Stimulated activated CD8-positive, alpha-beta memory T cell treated with anti-CD3 and anti-CD28 coated beads, Interleukin-7, amount 100 ng/mL, for 48 hours (primary cell): ENCODE data around the gene MAPK1.
"Not testable (repeated sequence)": the region's sequence is repeated elsewhere in the genome, so short reads cannot be mapped to it uniquely, and the experiment has no call there.

Source experiments
- DNase-seq, 2 donors: peaks; one replicate each; pipeline ENCODE4 v3.0.0-alpha.2; 2020; ENCODE audit warnings: low read depth in 1 of 2; ENCODE audit errors: extremely low read depth in 1 of 2

MAPK1 gene

DNA sequence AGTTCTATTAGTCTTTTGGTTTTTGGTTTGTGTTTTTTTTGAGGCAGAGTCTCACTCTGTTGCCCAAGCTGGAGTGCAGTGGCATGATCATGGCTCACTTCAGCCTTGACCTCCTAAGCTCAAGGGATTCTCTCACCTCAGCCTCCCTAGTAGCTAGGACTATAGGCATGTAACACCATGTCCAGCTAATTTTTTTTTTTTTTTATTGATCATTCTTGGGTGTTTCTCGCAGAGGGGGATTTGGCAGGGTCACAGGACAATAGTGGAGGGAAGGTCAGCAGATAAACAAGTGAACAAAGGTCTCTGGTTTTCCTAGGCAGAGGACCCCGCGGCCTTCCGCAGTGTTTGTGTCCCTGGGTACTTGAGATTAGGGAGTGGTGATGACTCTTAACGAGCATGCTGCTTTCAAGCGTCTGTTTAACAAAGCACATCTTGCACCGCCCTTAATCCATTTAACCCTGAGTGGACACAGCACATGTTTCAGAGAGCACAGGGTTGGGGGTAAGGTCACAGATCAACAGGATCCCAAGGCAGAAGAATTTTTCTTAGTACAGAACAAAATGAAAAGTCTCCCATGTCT is 15.4 kb upstream of the MAPK1 start:
- not testable (repeated sequence) for DNase-seq

DNA sequence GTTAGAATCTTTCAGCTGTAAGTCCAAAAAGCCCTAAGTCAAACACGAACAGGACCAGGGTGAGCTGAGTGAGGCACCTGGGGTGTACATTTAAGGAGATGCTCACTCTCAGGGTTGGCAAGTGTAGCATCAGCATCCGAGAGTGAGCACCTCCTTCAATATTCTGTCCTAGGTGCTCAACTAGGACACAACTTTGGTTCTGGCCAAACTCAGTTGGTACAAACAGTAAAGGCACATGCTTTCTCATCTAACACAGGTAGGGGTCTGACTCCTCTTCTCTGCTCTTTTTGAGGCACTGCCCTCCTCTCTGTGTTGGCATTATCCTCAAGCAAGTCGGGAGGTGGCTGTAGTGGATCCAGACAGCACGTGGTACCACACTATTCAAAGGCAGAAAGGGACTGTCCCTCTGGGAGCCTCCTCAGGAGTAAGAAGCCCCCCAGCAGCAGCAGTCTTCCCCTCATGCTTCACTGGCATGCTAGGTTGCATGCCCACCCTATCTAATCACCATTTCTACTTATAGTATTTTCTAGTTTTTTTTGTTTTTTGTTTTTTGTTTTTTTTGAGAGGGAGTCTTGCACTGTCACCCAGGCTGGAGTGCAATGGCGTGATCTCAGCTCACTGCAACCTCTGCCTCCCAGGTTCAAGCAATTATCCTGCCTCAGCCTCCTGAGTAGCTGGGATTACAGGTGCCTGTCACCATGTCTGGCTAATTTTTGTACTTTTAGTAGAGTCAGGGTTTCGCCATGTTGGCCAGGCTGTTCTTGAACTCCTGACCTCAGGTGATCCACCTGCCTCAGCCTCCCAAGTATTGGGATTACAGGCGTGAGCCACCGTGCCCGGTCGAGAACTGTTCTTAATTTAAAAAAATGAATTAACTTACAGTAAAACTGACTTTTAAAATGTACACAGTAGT is 14.7 kb upstream of the MAPK1 start:
- DNase-seq: no peak

DNA sequence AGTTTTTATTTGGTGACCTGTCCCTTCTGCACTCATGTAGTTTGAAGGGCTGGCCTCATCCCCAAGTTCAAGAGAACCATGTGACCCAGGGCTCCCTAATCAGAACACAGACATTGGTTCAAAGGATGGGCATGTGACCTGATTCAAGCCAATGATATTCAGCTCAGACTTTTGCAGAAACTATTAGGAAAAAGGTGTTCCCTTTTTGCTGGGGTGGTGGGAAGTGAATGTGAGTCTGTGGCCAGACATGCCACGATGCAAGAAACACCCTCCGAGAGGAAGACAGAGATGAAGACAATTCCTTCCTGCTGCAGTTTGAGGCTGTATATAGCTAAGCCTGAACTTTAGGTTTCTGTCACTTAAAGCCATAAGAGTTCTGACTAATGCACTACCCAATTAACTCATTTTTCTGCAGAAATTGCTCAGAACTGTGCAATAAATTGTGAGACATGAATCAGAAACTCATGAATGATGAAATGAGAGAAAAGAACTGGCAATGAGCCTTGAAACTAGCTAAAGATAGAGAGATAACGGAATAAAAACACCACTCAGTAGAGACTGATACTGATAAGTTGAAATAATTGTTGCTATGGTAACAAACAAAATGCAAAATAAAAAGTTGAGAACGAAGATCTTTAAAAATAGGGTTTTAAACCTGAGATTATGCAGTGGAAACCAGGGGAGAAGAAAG is 9.2 kb upstream of the MAPK1 start:
- DNase-seq: peak; percentile 9 to 31

DNA sequence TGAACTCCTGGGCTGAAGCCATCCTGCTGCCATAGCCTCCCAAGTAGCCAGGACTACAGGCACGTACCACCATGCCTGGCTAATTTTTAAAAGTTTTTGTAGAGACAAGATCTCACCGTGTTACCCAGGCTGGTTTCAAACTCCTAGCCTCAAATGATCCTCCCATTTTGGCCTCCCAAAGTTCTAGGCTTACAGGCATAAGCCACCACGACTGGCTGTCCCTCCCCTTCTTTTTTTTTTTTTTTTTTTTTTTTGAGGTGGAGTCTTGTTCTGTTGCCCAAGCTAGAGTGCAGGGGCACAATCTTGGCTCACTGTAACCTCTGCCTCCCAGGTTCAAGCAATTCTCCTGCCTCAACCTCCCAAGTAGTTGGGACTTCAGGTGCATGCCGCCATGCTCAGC is 7.5 kb upstream of the MAPK1 start:
- DNase-seq: not testable (repeated sequence)

DNA sequence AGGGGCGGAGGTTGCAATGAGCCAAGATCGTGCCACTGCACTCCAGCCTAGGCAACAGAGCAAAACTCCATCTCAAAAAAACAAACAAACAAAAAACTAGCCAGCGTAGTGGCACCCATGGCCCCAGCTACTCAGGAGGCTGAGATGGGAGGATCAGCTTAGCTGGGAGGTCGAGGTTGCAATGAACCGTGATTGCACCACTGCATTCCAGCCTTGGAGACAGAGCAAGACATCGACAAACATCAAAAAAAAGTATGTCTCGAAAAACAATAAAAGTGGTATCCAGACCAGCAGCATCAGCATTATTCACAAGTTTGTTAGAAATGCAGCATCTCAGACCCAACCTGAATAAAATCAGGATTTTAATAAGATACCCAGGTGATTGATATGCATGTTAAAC is 6.2 kb upstream of the MAPK1 start:
- DNase-seq: no peak

DNA sequence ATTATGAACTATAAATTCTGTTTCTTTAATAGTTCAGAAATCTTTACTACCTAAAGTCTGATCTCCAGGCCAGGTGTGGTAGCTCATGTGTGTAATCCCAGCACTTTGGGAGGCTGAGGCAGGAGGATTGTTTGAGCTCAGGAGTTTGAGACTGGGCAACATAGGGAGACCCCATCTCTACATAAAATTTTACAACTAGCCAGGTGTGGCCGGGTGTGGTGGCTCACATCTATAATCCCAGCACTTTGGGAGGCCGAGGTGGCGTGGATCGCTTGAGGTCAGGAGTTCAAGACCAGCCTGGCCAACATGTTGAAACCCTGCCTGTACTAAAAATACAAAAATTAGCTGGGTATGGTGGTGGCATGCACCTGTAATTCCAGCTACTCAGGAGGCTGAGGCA is 5.3 kb upstream of the MAPK1 start:
- DNase-seq: not testable (repeated sequence)

DNA sequence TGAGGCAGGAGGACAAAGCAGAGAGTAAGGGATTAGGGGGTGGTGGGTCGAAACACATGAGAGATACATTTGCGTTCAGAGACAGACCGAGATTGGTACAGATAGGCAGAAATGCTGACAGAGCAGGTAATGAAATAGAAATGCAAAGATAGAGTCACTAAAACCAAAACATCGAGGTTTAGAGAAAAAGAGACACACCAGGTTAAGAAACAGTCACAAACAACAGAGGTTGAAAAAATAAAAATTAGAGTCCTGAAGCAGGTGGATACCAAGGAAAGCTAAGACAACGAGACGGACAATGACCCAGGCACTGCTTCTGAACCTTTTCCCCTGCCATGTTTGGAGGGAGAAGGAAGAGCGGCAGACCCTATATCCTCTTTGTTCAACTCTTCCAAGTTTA is 1.2 kb upstream of the MAPK1 start:
- DNase-seq: no peak

DNA sequence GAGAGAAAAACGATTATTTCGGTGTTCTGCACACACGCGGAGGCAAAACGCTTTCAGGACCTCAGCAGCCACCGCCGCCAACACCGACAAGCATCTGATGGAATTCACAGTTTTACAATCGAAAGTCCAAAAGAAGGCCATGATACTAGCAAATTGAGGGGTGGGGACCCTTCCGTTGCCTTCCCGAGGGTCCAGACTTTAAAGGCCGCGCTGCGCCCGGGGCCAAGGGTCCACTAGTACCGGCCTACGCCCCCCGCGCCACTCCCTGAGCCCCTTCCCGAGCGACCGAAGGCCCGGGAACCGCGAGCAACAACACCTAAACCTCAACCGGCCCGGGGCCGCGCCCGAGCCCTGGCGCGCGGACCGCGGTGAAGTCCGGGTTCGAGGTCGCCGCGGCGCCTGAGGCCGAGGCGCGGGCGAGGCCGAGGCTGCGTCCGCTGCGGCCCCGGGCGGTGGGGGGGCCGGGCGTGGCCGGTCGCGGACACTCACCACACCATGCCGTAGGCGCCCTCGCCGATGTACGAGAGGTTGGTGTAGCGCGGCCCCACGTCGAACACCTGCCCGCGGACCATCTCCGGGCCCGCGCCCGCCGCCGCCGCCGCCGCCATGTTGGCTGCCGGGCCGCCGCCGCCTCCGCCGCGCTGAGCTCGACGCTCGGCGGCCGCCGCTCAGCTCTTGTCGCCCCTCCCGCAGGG is 465 bp downstream of the MAPK1 start:
- no peak for DNase-seq

DNA sequence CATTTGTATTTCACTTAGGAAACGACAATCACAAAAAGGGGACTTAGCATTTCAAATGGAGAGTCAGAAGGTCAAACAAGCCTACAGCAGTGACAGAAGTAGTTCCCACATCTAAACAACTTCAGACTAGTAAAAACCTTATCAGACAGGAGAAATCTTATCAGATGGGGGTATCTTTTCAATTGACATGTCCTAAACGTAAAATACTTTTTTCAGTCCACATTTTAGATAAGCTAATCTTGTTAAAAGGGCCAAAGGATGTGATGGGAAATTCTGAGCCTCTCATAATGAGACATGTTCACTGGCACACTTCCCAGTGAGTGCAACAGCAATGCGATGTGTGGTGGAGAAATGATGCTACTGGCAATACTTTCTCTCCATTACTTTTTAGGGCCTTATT is 2.4 kb downstream of the MAPK1 start:
- no peak for DNase-seq

DNA sequence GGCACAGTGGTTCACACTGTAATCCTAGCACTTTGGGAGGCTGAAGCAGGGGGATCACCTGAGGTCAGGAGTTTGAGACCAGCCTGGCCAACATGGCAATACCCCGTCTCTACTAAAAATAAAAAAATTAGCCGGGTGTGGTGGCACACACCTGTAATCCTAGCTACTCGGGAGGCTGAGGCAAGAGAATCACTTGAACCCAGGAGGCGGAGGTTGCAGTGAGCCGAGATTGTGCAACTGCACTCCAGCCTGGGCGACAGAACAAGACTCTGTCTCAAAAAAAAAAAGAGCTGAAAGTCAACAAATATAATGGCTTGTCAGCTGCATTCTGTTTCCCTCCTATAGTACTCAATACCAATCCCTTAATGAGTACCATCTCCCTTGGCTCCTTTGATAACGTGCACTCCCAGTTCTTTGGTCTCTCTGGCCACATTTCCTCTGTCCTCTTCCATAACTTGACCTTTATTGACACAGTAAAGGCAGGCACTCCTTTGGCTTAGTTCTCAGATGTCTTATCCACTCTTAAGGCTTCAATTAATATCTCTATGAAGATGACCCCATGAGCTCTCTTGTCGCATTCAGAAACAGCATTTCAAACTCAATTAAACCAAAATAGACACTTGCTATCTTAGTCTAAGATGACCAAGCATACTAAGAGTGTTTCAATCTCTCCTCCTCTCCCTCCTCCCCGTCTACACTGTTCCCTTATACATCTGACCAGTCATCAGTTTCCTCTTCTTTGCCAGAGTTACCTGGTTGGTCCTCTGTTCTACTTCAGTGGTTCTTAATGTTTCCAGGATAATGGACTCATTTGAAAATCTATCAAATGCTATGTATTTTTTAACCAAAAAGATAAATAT is 4.8 kb downstream of the MAPK1 start:
- DNase-seq: no peak

DNA sequence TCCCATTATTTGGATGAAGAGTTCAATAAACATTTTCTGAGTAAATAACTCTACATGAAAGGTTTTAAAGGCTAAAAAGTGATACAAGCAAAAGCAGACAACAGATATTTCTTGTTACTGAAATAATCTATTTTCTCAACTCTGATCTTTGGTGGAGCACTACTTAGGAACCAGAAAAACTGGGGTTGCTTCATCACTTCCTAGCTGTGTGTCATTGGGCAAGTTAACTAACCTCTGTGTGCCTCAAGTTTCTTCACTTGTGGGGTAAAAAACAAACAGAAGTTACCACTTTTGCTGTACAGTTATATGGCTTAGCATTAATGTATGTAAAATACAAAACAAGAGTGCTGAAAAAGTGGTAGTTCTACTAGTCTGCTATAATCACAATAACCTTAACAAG is 5.6 kb downstream of the MAPK1 start:
- no peak for DNase-seq

DNA sequence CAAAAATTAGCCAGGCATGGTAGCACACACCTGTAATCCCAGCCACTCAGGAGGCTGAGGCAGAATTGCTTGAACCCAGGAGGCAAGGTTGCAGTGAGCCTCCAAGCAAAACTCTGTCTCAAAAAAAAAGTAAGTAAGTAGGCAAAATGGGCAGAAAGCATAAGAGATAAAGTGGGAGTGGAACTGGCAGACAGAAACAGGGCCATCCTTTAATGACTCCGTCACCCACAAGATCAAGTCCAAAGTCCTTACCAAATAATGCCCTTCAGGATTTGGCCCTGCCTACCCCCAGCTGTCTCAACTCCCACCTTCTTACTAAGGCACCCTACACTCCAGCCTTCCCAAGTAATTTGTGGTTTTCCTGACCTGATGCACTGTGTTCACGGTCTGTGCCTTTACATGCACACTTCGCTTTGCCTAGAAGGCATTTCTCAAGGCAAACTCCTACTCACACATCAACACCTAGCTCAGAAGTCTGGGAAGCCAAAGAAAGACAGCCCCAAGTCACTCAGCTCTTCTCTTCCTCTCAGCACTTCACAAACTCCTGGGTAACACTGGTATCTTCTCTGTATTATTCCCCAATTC is 6.1 kb downstream of the MAPK1 start:
- no peak for DNase-seq

DNA sequence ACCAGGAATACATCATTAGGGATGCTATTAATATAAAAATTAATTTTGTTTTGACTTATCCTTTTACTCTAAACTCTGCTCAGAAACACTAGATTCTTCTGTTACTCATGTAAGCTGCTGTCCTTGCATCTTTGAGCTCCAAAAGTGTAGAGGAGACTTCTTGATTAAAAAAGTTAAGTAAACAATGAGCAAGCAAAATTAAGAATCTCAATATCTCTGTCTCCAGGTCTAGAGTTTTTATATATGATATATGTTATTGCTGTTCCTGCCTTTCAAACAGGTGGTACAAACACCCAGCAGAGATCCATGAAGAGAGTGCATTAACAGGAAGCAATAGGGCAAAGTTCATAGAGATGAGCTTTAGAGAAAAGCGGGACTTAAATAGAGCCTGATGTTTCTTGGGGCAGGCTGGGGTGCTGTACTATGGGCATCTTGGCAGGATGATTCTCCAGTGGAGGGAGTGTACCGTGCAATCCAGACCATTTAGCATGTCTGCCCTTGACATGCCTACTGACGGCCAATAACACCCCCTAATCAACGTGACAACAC is 6.9 kb downstream of the MAPK1 start:
- no peak for DNase-seq

DNA sequence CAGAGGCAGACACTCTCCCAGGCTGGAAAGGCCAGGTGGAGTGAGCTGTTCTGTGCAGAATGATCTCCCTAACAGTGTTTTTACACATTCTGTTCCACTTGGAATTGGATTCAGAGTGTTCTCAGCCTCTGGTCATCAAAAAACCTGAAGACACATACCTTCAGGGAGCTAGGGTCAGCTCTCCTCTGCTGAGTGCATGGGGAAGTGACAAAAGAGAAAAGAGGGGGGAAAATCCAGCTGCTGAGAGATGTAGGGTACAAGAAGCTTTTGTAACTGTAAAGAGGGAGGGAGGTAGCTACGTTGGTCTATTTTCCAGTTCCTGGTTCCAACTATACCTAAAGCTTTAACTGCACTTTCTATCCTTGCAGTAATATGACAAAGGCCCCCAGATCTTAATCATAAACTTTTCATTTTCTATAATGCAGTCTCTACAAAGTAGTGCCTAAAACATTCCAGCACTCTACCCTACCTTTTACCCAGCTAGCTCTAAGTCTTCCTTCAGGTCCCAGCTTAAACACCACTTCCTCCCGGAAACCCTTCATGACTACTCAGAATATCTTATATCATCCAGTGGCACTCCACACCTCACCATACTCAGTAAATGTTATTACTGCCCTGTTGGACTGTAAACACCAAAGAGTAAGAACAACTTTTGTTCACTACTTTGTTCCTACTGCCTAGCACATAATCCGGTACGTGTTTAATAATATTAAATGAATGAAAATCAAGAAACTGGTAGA is 9.2 kb downstream of the MAPK1 start:
- no peak for DNase-seq

DNA sequence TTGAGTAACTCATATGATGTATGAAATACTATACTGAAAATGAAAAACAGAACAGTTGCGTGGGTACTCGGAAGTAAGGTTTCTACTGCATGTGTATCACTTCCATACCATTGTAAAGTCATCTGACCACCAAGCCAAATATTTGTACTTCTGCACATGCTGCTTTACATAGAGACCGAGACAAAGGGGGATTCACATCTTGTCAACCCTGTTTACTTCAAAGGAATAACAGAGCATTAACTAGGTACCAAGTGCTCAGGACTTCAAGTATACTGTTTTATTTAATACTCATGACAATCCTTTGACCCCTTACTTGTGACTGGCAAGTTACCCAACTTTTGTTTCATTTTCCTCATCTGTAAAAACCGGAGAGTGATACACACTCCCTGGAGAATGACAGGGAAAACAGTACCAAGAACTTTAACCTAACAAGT is 9.9 kb downstream of the MAPK1 start:
- DNase-seq: no peak

DNA sequence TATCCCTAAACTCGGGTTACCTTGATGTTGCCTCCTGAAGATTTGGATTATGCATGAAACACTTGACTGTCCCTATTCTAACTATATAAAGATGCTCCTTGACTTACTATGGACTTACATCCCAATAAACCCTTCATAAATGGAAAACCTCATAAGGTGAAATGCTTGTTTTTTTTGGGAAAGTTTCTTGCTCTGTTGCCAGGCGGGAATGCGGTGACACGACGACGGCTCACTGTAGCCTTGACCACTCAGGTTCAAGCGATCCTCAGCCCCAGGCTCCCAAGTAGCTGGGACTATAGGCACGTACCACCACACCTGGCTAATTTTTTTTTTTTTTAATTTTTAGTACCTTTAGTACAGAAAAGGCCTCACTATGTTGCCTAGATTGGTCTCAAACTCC is 10.6 kb downstream of the MAPK1 start:
- DNase-seq: no peak

DNA sequence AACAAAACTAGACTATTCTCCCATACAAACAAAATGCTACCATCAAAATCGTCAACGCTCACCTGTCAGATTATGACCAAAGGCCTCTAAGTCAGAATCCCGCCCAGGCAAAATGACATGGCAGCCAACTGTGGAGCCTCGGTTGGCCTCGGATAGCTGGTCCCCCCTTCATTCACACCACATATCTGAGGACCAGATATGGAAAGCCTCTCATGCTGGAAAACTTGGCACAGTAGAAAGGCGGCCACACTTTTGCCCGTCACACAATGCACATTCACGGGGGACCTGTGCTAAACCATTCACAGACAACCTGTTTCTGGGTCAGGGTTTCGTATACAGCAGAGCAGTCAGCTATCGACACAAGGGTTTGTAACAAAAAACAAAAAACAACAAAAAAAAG is 11.2 kb downstream of the MAPK1 start:
- no peak for DNase-seq

DNA sequence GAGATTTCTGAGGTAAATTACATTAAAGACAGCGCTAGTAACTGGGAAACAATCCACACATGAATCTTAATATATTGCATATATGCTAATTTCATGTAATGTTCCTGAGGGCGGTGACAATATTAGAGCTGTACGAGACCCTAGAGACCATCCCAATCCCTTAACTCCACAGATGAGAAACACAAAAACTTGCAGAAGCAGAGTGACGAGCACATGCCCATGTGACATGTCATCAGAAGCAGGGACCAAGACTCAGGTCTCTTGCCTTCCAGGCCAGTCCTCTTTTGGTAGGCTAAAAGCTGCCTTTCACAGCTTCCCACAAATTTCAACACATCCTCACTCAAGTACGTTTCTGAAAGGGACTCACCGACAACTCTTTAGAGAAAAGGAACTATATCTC is 11.8 kb downstream of the MAPK1 start:
- no peak for DNase-seq

DNA sequence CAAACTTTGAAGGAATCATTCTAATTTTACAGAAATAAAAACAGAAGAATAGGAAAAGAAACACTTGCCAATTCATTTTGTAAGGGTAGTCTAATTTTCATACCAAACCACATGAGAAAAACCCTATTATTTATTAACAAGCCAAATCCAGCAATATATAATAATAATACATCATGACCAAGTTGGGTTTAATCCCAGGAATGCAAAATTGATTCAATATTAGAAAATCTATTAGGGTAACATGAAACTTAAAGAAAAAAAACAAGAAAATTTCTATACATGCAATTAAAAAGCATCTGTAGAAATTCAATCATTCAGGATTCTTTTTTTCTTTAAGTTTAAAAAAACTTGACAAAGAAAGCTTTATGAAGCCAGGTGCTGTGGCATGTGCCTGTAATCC is 16.8 kb downstream of the MAPK1 start:
- no peak for DNase-seq
